HG03175 (cell line): ENCODE data around the gene COBL.

Source experiments
- ATAC-seq: cut with Tn5 transposase; IDR thresholded peaks from one replicate; pipeline ENCODE4 v1.9.1; 2021; ENCODE audit warnings: mild to moderate bottlenecking, moderate library complexity; ENCODE audit not compliant: unreplicated experiment

The COBL gene

DNA sequence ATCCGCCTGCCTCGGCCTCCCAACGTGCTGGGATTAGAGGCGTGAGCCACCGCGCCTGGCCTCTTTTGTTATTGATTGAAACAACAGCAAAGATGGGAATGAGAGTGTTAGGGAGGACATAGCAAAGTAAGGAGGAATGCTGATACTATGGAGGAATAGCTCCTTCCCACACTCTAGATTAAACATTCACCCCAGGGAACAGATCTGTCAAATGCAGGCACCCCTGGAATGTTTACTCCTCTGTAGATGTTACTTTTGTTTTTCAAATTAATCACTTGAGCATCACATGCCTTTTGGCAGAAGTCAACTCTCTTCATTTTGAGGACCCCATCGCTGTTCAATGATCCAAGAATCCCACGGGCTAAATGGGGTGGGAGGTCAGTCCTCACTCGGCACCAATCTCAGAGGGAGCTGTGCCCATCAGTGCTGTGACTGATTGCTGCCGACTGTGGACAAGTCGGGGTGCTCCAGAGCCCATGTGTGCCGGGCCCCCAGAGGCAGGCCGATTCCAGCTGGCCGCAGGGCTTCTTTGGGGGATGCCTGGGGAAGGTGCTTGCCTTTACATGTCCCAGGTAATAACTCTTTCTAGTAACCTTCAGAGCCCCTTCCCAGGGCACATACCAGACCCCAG is 10.2 kb upstream of the COBL start:
- no peak for ATAC-seq

- ATAC-seq: no peak
These were observed 9.3 kb upstream of the COBL start for GRCh38 chr7:51325908-51326307.

GRCh38 chr7:51325261-51325676 is 8.7 kb upstream of the COBL start:
- ATAC-seq: no peak

DNA sequence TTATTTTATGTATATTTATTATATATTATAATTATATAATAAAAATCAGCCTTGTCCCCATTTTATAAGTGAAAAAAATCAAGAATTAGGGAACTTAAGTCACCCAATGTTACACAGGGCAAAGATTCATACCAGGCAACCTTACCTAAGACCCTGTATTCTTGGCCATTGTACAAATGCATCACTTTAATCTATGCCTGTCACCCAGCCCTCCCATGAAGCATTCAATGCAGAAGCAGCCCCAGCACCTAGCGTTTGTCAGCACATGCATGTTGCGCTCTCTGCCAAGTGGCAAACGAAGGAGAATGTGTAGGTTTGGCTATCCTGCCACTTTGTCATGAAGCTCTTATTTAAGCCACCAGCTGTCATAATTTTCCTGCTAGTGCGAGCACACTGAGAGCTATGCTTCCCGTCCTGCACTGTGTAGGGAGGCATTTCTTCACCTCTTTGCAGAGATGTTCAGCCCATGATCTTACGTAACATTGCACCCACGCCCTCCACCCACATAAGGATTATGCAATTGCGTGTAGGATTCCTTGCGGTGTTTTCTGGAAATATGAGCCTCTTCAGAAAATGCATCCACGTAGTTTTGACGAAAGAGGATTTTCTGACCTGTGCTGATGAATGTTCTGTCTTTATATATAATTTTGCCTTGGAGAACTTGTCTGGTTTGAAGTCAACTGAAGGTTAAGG is 7.7 kb upstream of the COBL start:
- ATAC-seq: no peak

DNA sequence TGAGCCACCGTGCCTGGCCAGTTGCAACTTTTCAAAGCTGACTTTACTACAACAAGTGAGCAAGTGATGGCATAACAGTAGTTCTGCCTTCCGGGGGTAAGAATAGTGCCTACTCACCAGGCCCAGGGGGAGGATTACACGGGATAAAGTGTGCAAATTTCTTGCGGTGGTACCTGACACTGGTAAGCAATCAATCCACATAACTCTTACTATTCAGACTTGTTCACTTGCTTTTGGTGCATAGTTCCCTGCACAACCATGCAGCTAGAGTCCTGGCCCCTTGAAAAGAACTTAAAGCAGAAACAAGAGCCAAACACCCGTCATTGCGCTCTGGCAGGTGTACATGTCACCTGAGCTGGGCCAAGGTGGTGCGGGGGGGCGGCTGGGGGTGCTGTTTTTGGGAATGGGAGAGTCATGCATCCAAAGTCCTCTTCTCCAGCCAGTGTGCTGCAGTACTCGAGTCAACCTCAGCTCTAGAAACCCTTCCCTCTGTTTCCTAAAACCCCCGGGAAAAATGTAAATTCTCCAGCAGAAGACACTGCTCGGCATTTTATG is 5.4 kb upstream of the COBL start:
- ATAC-seq: no peak

DNA sequence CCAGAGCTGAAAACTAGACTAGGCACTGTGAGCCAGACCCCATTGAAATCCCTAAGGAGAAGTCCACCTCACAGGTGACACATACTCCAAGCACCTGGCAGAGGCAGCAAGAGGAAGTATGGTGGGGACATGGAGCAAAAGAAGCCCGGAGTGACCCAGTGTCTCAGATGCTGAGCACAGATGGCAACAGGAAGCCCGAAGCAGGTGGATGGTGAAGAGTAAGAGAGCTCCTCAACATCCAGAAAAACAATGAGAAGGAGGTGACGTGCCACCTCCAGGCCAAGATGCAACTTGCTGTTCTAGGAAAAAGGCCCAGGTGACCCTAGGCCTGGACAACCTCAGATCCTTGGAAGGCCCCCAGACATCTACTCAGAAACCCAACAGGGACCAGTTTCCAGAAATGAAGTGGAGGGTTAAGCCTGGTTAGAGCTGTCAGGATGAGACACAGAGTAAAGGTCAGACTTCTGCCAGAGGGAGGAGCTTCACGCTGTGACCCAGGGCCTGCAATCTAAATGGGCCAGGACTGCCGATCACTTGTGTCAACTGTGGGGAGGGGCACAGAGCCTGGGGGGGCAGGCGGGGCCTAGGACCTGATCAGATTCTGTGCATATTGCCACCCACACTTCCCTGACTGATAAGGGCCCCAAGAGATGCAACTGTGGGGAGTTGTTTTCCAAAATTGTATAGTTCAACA is 2.4 kb upstream of the COBL start:
- no peak for ATAC-seq

DNA sequence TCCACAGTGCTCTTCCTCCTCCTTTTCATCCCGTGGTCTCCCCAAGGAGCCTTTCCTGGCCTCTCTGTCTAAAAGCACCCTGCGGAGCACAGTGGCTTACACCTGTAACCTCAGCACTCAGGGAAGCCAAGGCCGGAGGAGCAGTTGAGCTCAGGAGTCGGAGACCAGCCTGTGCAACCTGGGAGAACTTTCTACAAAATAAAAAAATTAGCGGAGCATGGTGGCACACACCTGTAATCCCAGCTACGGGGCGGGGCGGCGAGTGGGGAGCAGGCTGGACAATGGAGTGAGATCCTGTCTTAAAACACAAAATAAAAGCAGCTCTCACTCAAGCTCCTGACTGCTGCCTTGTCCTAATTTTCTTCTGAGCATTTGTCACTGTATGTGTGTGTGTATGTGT is 1.4 kb upstream of the COBL start:
- no peak for ATAC-seq

DNA sequence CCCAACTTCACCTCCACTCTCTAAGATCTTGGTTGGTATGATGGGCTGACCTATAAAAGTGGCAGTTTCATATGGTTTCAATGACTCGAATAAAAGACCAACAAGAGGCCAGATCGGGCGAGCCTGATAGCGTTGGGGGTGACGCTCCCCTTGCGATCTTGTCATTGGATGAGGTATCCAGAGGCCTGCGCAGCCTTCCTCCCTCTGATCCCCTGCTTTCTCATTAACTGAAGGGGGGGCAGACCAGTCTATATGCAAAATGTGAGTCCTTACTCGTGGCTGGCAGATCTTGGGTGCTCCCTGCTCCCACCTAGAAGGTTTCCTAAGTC is 937 bp upstream of the COBL start:
- ATAC-seq: no peak

- ATAC-seq: no peak
These were observed 345 bp downstream of the COBL start for GRCh38 chr7:51316262-51316665.

DNA sequence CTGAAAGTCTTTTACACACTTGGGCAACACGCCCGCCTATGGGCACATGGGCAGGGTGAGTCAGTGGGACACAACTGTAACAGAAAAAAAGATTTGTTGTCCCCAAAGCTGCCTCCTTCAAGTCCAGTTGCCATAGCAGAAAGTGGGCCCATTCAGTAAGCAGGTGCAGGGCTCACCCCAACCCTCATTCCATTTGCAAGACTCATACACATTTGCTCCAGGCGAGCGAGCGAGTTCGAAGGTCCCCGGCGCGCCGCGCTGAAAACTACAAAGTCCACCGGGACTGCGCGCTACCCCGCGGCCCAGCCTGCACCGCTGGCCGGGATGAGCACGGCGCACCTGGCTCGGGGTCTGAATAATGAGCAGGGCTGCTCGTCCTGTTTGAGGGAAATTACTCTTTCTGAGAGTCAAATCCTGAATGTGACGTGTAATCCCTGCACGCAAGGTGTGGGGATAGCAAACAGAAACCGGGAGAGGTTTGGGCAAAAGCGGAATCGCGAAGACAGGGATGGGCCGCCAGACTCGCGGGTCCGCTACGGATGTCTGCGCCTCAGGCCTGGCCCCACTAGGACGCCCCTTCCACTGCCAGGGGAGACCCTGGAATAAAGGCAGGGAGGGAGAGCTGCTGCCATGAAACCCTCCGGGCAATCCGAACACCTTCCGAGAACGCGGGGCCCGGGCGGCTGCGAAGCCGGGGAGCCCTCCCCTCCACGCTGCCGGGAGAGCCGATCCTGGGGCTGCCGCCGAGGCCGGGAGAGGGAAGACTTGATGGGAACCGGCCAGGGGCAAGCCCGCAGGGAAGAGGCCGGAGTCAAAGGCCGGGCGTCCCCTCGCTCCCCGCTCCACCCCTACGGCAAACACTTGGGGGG is 982 bp downstream of the COBL start:
- no peak for ATAC-seq

DNA sequence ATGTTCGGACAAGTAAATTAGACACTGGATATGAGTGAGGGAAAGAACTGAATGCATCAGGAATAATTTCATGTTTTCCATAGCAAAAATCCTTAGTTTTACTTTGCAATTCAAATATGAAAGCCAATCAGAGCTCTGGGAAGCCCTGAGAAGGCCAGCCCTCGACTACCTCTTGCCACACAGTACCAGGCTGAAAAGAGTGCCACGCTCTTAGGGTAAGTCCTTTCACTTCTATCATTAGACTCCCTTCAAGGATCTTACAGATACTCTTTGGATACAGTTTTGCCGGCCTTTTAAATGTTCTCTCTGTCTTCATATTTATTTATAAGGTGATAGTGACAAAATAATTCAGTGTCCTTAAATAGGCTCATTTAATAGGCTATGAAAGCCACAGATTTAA is 1.9 kb downstream of the COBL start:
- no peak for ATAC-seq

DNA sequence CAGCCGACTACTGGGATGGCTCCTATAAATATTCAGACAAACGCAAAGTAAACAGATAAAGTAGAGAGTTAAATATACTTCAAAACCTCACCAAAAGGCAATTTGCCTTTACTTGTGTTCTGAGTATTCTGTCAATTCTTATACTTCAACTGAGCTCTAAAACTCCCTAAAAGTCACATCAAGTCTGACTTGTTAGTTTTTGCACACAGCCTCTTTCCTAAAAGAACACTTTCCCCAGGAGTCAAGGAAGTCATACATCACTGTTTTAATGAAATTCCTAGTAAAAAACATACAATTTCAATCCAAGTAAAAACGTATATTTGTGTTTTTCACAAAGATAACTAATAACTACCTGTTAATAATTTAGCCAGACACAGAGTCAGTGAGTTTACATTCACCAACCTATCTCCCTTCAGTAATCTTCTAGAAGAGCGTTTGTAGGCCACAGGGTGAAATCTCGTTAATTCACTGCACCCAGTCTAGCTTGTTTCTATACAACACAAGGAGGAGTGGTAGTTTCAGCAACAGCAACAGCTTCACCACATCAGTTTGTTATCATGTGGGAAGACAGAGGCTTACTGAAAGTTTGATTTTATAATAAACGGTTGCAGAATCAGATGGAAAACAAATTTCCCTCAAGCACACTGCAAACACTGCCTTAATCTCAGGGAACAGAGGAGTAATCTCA is 2.7 kb downstream of the COBL start:
- no peak for ATAC-seq

DNA sequence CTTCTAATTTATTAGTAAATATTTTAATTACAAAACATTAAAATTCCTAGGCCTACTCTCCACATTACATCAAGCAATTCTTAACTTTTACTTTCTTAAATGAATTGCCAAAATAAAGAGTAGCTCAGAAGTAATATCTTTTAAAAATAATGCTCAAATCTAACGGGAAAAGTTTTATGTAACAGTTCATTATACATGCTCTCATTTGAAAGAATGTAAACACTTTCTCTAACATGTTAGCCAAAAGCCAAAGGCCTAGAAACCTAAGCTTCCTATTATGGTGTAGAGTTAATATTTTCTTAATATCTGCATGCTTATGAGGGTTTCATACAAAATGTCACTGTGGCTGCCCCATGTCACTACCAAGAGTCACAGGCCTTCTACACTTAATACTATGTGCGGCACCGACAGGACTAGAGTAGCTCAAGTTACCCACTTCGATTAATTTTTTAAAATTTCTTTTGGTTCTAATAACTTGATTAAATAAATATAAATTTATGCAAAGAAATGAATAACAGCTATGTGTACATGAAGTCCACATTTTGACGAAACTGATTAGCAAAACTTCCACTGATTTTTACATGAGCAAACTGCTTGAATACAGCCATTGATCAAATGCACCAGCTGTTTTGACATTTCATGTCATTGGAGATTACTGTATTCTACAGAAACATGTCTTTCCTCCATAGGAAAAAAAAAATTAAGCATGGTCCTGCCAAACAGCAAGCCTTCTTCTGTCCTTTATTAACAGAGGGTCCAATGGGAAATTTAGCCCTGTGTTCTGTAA is 3.5 kb downstream of the COBL start:
- ATAC-seq: no peak

- no peak for ATAC-seq
These were observed 5.4 kb downstream of the COBL start for GRCh38 chr7:51311166-51311565.

DNA sequence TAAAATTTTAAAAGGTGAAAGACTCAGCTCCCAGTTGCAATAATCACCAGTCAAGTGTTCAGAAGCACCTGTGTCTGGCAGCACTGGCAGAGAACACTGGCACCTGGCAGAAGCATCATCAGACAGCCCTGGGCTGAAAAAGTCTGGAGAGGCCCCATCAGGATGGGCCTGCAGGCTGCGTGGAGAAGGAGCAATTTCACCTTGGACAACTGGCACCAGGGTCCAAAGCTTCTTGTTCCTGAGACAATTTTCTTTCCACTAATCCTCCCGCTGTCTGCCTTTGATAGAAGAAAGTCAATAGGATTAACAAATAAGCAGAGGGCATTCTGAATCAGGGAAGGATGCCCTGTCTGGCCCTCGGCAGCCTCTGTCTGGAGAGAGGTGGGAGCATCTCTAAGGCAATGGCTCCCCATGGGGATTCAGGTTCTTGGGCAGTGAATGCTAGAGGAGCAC is 6.5 kb downstream of the COBL start:
- ATAC-seq: no peak

DNA sequence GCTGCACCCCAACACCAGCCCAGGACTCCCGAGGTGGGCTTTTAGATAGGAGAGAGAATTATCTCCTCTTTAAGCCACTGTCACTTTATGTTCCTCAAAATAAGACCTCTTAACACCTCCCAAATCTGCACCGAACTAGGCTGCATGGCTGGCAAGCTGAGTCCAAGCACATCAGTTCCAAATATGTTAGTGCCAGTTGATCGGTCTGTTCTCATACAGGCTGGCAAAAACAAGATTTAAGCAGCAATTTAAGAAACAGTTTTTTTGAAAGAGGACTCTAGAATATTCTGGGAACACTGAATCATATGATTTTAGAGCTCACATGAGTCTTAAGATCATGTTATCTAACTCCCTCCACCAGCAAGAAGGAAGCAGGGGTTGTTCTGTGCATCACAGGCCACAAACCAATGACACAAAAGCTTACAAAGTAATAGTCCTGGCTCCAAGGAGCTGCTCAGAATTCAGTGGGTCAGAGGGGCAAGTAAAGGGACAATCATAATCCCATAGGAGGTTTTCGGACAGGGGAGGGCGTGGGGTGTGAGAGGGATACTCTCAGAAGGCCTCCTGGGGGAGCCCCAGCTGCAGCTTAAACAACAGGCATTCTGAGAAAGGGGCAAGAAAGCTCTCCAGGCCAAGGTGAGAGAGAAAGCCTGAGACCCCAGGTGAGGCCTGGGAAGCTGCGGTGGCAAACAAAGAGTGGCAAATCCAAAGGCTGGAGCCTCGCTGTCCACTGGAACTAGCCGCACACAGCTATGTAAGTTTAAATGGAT is 7.1 kb downstream of the COBL start:
- no peak for ATAC-seq

GRCh38 chr7:51308696-51309095 is 7.9 kb downstream of the COBL start:
- no peak for ATAC-seq

DNA sequence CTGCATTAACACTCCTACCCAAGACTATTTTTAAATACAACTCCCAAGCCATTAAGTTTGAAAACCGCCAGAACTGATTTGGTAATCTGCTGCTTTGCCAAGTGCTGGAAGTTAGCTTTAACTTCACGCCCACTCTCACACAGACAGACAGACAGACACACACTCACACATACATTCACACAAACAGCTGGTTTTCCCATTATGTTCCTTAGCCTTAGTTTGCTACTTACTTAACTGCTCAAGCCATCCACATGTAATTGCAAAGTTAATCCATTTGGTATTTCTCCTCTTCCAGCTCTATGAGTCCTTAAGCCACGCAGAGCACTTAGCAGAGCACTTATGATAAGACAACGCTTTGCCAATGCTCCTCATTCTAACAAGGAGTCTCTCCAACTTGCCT is 8.3 kb downstream of the COBL start:
- no peak for ATAC-seq

GRCh38 chr7:51307651-51308210 is 8.9 kb downstream of the COBL start:
- no peak for ATAC-seq
